ENCODE data around the gene SBF1. TPM values are rescaled to one million over a fixed set of nuclear protein-coding genes. Genes with fewer than 3 reads are reported as not detected.

Gene SBF1
- polyA plus RNA-seq, 1 donor (not counting 4 experiments of a cell fraction or from before 2014, with no cell fraction given) = 16.2 TPM

GRCh38 chr22:50416996-50417395, 57.8 kb downstream of the SBF1 start:
- H3K4me2 ChIP-seq (ENCODE audit: control insufficient read depth, extremely low read depth, insufficient read depth, low read depth, low read length) = no peak overlapping the region
- no peaks in the 10 kb centered on the region for H3K79me2 ChIP-seq (ENCODE audit: control insufficient read depth, insufficient read depth, low read length)
- no peaks in the 10 kb centered on the region for H3K4me1 ChIP-seq (ENCODE audit: control insufficient read depth, extremely low read depth, insufficient read depth, low read length)
- no peaks in the 10 kb centered on the region for H3K9me1 ChIP-seq (ENCODE audit: control insufficient read depth, extremely low read depth, insufficient read depth, low read length)
- TF ChIP-seq EZH2 (IDR thresholded peaks at IDR 0.05; ENCODE audit: low read length) (no peak), CTCF (optimal IDR thresholded peaks at IDR 0.05 in 1 of 3, IDR thresholded peaks at IDR 0.05 in 1 of 3, conservative IDR thresholded peaks at IDR 0.05 in 1 of 3; ENCODE audit: extremely low read depth in 1 of 3, insufficient read depth in 2 of 3, low read length in 3 of 3) (no peak)
- no peak overlapping the region for H2AFZ ChIP-seq (ENCODE audit: control insufficient read depth, low read length)
- H4K20me1 ChIP-seq (ENCODE audit: control insufficient read depth, extremely low read depth, insufficient read depth, low read length) = no peaks in the 10 kb centered on the region
- no peak overlapping the region for H3K4me3 ChIP-seq (ENCODE audit: control insufficient read depth in 2 of 3, extremely low read depth in 1 of 3, insufficient read depth in 2 of 3, low read depth in 1 of 3, low read length in 3 of 3)
- no peak overlapping the region for H3K9ac ChIP-seq (ENCODE audit: control insufficient read depth, extremely low read depth, insufficient read depth, low read length)
- H3K9me3 ChIP-seq (ENCODE audit: control insufficient read depth, low read depth, low read length) = no peaks in the 10 kb centered on the region
- no peaks in the 10 kb centered on the region for H3K27me3 ChIP-seq (ENCODE audit: control insufficient read depth, extremely low read depth, insufficient read depth, low read length)
- no peak for FAIRE-seq
- H3K36me3 ChIP-seq (ENCODE audit: control insufficient read depth in 2 of 2, extremely low read depth in 1 of 2, insufficient read depth in 2 of 2, low read length in 2 of 2) = peaks cover 38 to 43% of the 10 kb centered on the region in 2 experiments
- H3K27ac ChIP-seq (ENCODE audit: control insufficient read depth, insufficient read depth, low read length) = no peak overlapping the region
- no peak for DNase-seq (ENCODE audit: low read depth, low spot score)
- dilution Hi-C loops (cut with MboI; ENCODE audit: extremely low pct_ligation_motif_present, low sequenced_read_pairs) = no loop called here

GRCh38 chr22:50415426-50415825, 59.4 kb downstream of the SBF1 start:
- Histone ChIP-seq H3K9ac (ENCODE audit: control insufficient read depth, extremely low read depth, insufficient read depth, low read length) (no peak overlapping the region), H3K27ac (ENCODE audit: control insufficient read depth, insufficient read depth, low read length) (no peak overlapping the region), H3K4me1 (ENCODE audit: control insufficient read depth, extremely low read depth, insufficient read depth, low read length) (no peaks in the 10 kb centered on the region), H3K9me1 (ENCODE audit: control insufficient read depth, extremely low read depth, insufficient read depth, low read length) (no peaks in the 10 kb centered on the region), H3K9me3 (ENCODE audit: control insufficient read depth, low read depth, low read length) (no peaks in the 10 kb centered on the region), H3K4me2 (ENCODE audit: control insufficient read depth, extremely low read depth, insufficient read depth, low read depth, low read length) (no peak overlapping the region), H3K4me3 (ENCODE audit: control insufficient read depth in 2 of 3, extremely low read depth in 1 of 3, insufficient read depth in 2 of 3, low read depth in 1 of 3, low read length in 3 of 3) (no peak overlapping the region), H3K27me3 (ENCODE audit: control insufficient read depth, extremely low read depth, insufficient read depth, low read length) (no peaks in the 10 kb centered on the region), H3K36me3 (ENCODE audit: control insufficient read depth in 2 of 2, extremely low read depth in 1 of 2, insufficient read depth in 2 of 2, low read length in 2 of 2) (peaks cover 33 to 37% of the 10 kb centered on the region in 2 experiments), H4K20me1 (ENCODE audit: control insufficient read depth, extremely low read depth, insufficient read depth, low read length) (no peaks in the 10 kb centered on the region), H3K79me2 (ENCODE audit: control insufficient read depth, insufficient read depth, low read length) (no peaks in the 10 kb centered on the region), H2AFZ (ENCODE audit: control insufficient read depth, low read length) (no peak overlapping the region)
- no peak for FAIRE-seq
- DNase-seq (ENCODE audit: low read depth, low spot score) = no peak
- no peak for TF ChIP-seq CTCF (optimal IDR thresholded peaks at IDR 0.05 in 1 of 3, IDR thresholded peaks at IDR 0.05 in 1 of 3, conservative IDR thresholded peaks at IDR 0.05 in 1 of 3; ENCODE audit: extremely low read depth in 1 of 3, insufficient read depth in 2 of 3, low read length in 3 of 3)
- no peak for TF ChIP-seq EZH2 (IDR thresholded peaks at IDR 0.05; ENCODE audit: low read length)
- dilution Hi-C loops (cut with MboI; ENCODE audit: extremely low pct_ligation_motif_present, low sequenced_read_pairs) = no loop called here

All from keratinocyte (primary cell).